Neural progenitor cell (in vitro differentiated cells): Measurements from ENCODE around the gene NFKBIE. TPM values are rescaled to one million over a fixed set of nuclear protein-coding genes. Genes with fewer than 3 reads are reported as not detected.

Experiments
- DNase-seq: peaks from one replicate; pipeline ENCODE4 v3.0.0-alpha.2; 2016; ENCODE audit warnings: low spot score
- H2AFZ ChIP-seq: fragments of 200-600 bp; sonication (generic); replicated peaks from 2 replicates; pipeline ENCODE4 v1.6.1; 2016; ENCODE audit warnings: antibody characterized with exemption
- H3F3A ChIP-seq: fragments of 200-600 bp; sonication (generic); 2 replicates; pipeline ENCODE4 v1.6.1; 2016; ENCODE audit warnings: antibody characterized with exemption, low read depth
- H3K27ac ChIP-seq: fragments of 200-600 bp; sonication (generic); 2 replicates; pipeline ENCODE4 v1.5.1; 2016; ENCODE audit warnings: mild to moderate bottlenecking
- H3K27me3 ChIP-seq: fragments of 200-600 bp; sonication (generic); 2 replicates; pipeline ENCODE4 v1.6.1; 2016; ENCODE audit warnings: mild to moderate bottlenecking, moderate library complexity
- H3K36me3 ChIP-seq: fragments of 200-600 bp; sonication (generic); 2 replicates; pipeline ENCODE4 v1.5.1; 2016
- H3K4me1 ChIP-seq: fragments of 200-600 bp; sonication (generic); 2 replicates; pipeline ENCODE4 v1.6.1; 2016; ENCODE audit warnings: mixed run types
- H3K4me2 ChIP-seq: fragments of 200-600 bp; sonication (generic); 2 replicates; pipeline ENCODE4 v1.6.1; 2016
- H3K4me3 ChIP-seq: fragments of 200-600 bp; sonication (generic); 2 replicates; pipeline ENCODE4 v1.5.1; 2016
- H3K79me2 ChIP-seq: fragments of 200-600 bp; sonication (generic); 2 replicates; pipeline ENCODE4 v1.6.1; 2016; ENCODE audit warnings: low read depth
- H3K9ac ChIP-seq: fragments of 200-600 bp; sonication (generic); 2 replicates; pipeline ENCODE4 v1.6.1; 2016
- H3K9me3 ChIP-seq: fragments of 200-600 bp; sonication (generic); 2 replicates; pipeline ENCODE4 v1.5.1; 2016; ENCODE audit warnings: low read depth
- H4K20me1 ChIP-seq: fragments of 200-600 bp; sonication (generic); 2 replicates; pipeline ENCODE4 v1.6.1; 2016; ENCODE audit warnings: low read depth
- H3K27ac Mint-ChIP-seq: 3 replicates; pipeline ENCODE4 v1.8.0; 2021; ENCODE audit warnings: mixed read lengths
- H3K27me3 Mint-ChIP-seq: 2 replicates; pipeline ENCODE4 v1.8.0; 2022; ENCODE audit warnings: low read depth, mild to moderate bottlenecking, inconsistent platforms, moderate library complexity, mixed read lengths; ENCODE audit not compliant: insufficient read depth
- H3K36me3 Mint-ChIP-seq: 3 replicates; pipeline ENCODE4 v1.8.0; 2021; ENCODE audit warnings: mixed read lengths
- H3K4me1 Mint-ChIP-seq: 3 replicates; pipeline ENCODE4 v1.8.0; 2021; ENCODE audit warnings: mixed read lengths
- H3K4me3 Mint-ChIP-seq: 3 replicates; pipeline ENCODE4 v1.8.0; 2021; ENCODE audit warnings: mild to moderate bottlenecking, moderate library complexity, mixed read lengths
- H3K9me3 Mint-ChIP-seq: 3 replicates; pipeline ENCODE4 v1.8.0; 2020; ENCODE audit warnings: mixed read lengths
- CTCF ChIP-seq: fragments of 200-600 bp; sonication (generic); IDR thresholded peaks from 2 replicates; pipeline ENCODE4 v1.5.1; 2017; ENCODE audit warnings: antibody characterized with exemption, mild to moderate bottlenecking
- EZH2 ChIP-seq: fragments of 200-600 bp; sonication (generic); IDR thresholded peaks from 2 replicates; pipeline ENCODE4 v1.6.1; 2017; ENCODE audit warnings: antibody characterized with exemption, mild to moderate bottlenecking, moderate library complexity
- EZH2phosphoT487 ChIP-seq: fragments of 200-600 bp; sonication (generic); IDR thresholded peaks from 2 replicates; pipeline ENCODE4 v1.6.1; 2017; ENCODE audit warnings: antibody characterized with exemption
- total RNA-seq: library from RNA; depleted of rRNA; stranded (reverse); fragments of >200 nt; gene quantifications from 2 replicates; pipeline ENCODE4 v1.2.3, GENCODE V29; 2015; ENCODE audit warnings: low replicate concordance

The NFKBIE gene
- total RNA-seq, 1 donor from 2014 or later, result 5.1 TPM

- Mint-ChIP-seq H3K9me3 (no peaks in the 10 kb centered on the region), H3K27ac (no peak overlapping the region), H3K4me1 (peaks cover 46% of the 10 kb centered on the region), H3K27me3 (peaks cover 2% of the 10 kb centered on the region), H3K36me3 (peaks cover 7% of the 10 kb centered on the region), H3K4me3 (peak overlapping the region; percentile 33)
- H3K27me3 ChIP-seq, result no peaks in the 10 kb centered on the region
- H3K36me3 ChIP-seq, result no peaks in the 10 kb centered on the region
- H3K4me2 ChIP-seq, result peak overlapping the region; percentile 61
- H3K27ac ChIP-seq, result no peak overlapping the region
- no peak overlapping the region for H3K9ac ChIP-seq
- peaks cover 27% of the 10 kb centered on the region for H3F3A ChIP-seq
- peaks cover 41% of the 10 kb centered on the region for H4K20me1 ChIP-seq
- H3K4me3 ChIP-seq, result no peak overlapping the region
- no peak overlapping the region for H2AFZ ChIP-seq
- peaks cover 31% of the 10 kb centered on the region for H3K79me2 ChIP-seq
- H3K4me1 ChIP-seq, result peaks cover 49% of the 10 kb centered on the region
- H3K9me3 ChIP-seq, result no peaks in the 10 kb centered on the region
- TF ChIP-seq EZH2phosphoT487 (no peak), CTCF (no peak), EZH2 (no peak)
- no peak for DNase-seq
Measured at GRCh38 chr6:44226368-44227147, 38.8 kb downstream of the NFKBIE start.

- Histone ChIP-seq H3K79me2 (peaks cover 31% of the 10 kb centered on the region), H3K4me2 (peak overlapping the region; percentile 61), H3K27me3 (no peaks in the 10 kb centered on the region), H2AFZ (no peak overlapping the region), H3K9ac (no peak overlapping the region), H3F3A (peaks cover 35% of the 10 kb centered on the region), H3K9me3 (no peaks in the 10 kb centered on the region), H3K36me3 (no peaks in the 10 kb centered on the region), H3K4me3 (no peak overlapping the region), H4K20me1 (peaks cover 41% of the 10 kb centered on the region), H3K27ac (no peak overlapping the region), H3K4me1 (peaks cover 49% of the 10 kb centered on the region)
- DNase-seq, result no peak
- Mint-ChIP-seq H3K27ac (no peak overlapping the region), H3K27me3 (no peaks in the 10 kb centered on the region), H3K4me3 (peak overlapping the region; percentile 73), H3K36me3 (peaks cover 4% of the 10 kb centered on the region), H3K4me1 (peaks cover 51% of the 10 kb centered on the region), H3K9me3 (no peaks in the 10 kb centered on the region)
- TF ChIP-seq EZH2, result no peak
- no peak for TF ChIP-seq EZH2phosphoT487
Measured at GRCh38 chr6:44225579-44226325, 39.6 kb downstream of the NFKBIE start.

- Mint-ChIP-seq H3K27me3 (no peaks in the 10 kb centered on the region), H3K4me1 (peaks cover 52% of the 10 kb centered on the region), H3K4me3 (peak overlapping the region; percentile 92), H3K27ac (peak overlapping the region; percentile 34), H3K9me3 (no peaks in the 10 kb centered on the region), H3K36me3 (peaks cover 3% of the 10 kb centered on the region)
- Histone ChIP-seq H3K9ac (no peak overlapping the region), H2AFZ (no peak overlapping the region), H3K27me3 (no peaks in the 10 kb centered on the region), H3F3A (peaks cover 43% of the 10 kb centered on the region), H3K27ac (no peak overlapping the region), H3K4me2 (peak overlapping the region; percentile 86), H3K4me3 (peak overlapping the region; percentile 57), H3K36me3 (no peaks in the 10 kb centered on the region), H3K79me2 (peaks cover 31% of the 10 kb centered on the region), H4K20me1 (peaks cover 41% of the 10 kb centered on the region), H3K9me3 (no peaks in the 10 kb centered on the region), H3K4me1 (peaks cover 51% of the 10 kb centered on the region)
- DNase-seq, result no peak
- no peak for TF ChIP-seq CTCF
- TF ChIP-seq EZH2phosphoT487, result no peak
- no peak for TF ChIP-seq EZH2
Measured at GRCh38 chr6:44224965-44225305, 40.4 kb downstream of the NFKBIE start.
